NCI-H460 (cell line): ENCODE measurements around the gene STX3. TPM values are rescaled to one million over a fixed set of nuclear protein-coding genes. Genes with fewer than 3 reads are reported as not detected.
"Not testable (repeated sequence)": the region's sequence is repeated elsewhere in the genome, so short reads cannot be mapped to it uniquely, and the experiment has no call there.

ENCODE experiments used
- DNase-seq: peaks from one replicate; pipeline ENCODE4 v3.0.0-alpha.2; 2016; ENCODE audit warnings: low read depth; ENCODE audit errors: extremely low read depth
- total RNA-seq: library from RNA; depleted of rRNA; stranded (reverse); fragments of >200 nt; shearing (Covaris generic); gene quantifications from 2 replicates; pipeline ENCODE4 v1.2.3, GENCODE V29; 2014

Gene STX3
- total RNA-seq, 1 experiment from 2014 or later: 12.6 TPM

DNA sequence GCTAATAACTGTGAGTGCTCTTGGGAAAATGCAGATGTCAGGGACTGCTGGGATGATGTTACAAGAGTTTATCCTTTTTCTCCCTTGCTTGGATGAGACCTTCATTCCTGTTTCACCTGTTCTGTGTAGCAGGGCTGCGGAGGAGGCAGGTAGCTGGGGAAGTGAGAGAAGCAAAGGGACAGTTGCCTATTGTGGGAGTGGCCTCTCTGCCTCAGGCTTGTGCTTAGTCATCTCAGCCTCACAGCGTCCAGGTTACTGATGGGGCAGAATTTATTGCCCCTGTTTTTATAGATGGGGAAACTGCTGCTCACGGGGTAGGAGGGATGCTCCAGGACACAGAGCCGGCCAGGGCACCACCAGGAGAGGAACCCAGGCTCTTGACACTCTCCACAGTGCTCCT is 1.7 kb downstream of the STX3 start:
- no peak for DNase-seq

DNA sequence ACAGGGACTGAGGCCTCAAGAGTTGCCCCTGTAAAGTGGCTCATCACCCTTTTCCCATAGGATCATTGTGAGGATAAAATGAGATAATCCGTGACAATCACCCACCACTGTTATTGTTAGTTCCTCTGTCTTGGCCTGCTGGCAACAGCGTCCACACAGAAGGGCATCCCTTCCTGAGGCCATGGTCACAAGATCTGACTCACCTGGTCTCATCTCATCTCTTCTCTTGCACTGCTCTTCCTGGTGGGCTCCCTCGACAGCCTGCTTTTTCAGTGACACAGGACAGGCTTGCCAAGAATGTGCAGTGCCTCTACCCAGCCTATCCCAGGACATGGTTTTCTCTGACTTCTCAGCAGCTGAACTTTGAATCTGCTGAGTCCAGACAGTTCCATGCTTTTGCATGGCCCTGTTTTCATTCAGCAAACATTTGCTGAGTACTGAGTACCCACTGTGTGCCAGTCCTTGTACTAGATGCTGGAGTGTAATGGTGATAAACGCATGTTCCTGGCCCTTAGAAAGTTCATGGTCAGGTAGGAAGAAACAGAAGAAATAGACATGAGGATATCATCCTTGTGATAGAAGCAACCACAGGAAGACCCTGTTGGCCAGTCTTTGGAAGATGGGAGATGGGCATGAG is 3.3 kb downstream of the STX3 start:
- no peak for DNase-seq

DNA sequence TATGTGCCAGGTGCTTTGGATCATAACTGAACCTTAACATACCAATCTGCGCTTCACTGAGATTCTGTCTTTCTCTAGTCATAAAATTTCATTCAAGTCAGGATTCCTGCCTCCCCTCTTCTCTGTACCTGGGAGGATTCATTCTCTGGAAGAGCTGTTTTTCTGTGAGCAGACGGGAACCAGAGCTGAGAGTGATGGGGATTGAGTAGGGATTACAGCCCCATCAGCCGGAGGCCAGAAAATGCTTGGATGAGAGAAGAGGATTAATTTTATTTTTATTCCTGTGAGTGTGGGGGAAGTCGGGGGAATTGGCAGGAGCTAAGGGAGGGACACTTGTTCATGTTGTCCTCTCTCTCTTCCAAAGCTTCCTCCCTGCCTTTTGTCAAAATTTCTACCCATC is 4.7 kb downstream of the STX3 start:
- no peak for DNase-seq

DNA sequence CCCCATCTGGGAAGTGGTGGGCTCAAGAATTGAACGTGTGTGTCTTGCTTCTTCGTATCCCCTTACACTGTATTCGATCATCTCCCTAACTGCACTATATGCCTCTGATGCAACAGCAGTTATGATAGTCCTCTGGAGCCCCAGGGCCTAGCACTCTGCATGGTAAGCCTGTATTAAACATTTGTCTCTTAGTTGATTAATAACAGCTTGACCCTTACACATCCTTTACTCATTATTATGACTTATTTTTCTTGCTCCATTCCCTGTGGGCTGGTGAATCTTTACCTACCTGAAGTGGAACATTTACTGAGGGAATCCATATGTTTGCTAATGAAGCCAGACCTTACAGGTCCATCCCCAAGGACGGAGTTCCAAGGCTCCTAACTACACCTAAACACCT is 5.6 kb downstream of the STX3 start:
- no peak for DNase-seq

DNA sequence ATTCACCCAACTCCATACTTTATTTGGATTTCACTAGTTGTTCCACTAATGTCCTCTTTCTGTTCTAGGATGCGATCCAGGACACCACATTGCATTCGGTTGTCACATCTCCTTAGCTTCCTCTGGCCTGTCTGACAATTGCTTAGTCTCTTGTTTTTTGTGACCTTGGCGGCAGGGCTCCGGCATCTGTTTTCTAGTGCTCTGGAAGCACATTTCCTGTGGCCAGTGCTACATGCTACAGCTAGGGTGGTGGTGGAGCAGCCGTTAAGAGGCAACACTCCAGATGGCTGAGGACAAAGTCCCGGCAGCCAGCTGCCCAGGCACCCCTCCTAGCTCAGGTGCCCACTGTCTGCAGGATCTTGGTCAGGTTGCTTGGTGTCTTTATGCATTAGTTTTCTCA is 6.8 kb downstream of the STX3 start:
- DNase-seq: no peak

DNA sequence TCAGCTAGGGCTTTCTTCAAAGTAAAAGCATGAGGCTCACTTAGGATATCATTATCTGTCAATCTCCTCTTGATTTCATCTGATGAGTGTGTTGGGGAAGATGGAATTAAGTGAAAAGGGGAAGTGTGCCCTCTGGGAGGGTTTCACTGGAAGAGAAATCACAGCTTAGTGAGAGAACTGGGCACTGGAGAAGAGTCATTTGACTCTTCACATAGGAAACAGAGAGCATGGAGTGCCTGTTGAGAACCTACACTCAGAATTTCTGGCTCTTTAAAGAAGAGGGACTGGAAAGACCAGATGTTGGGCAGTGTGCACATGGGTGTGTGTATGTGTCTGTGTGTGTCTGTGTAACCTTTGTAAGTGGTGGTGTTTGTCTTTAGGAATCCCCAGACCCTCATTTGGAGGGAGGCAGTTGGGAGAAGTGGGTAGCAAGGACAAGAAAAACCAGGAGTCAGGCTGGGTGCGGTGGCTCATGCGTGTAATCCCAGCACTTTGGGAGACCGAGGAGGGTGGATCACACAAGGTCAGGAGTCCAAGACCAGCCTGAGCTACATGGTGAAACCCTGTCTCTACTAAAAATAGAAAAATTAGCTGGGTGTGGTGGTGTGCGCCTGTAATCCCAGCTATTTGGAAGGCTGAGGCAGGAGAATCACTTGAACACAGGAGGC is 10.0 kb downstream of the STX3 start:
- DNase-seq: no peak

DNA sequence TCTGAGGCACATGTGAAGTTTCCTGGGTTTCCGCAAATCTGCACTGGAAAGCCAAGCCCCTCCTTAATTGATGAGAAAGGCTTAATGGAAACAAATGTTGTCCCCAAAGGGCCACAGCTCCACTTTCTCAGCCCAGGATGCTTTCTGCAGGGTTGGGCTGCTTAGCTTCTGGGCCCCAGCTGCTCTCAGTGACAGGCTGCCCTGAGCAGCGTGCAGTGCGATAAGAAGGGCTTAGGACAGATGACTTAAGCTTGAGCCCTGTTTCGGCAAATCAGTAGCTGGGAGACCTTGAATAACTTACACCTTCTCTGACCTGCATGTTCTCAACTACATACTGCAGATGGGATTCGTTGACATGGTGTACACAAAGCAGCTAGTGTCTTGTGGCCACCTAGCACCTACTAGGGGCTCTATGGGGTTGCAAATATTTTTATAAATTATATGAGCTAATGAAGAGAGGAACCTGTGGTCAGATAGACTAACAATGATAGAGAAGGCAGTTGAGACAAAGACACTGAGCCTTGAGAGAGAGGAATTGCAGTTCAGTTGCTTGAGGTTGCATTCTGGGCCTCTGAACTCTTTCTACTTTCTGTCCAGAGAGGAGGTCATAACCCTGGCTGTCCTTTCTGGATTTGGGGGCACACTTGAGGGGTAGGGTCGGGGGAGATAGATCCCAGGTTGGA is 11.5 kb downstream of the STX3 start:
- no peak for DNase-seq

DNA sequence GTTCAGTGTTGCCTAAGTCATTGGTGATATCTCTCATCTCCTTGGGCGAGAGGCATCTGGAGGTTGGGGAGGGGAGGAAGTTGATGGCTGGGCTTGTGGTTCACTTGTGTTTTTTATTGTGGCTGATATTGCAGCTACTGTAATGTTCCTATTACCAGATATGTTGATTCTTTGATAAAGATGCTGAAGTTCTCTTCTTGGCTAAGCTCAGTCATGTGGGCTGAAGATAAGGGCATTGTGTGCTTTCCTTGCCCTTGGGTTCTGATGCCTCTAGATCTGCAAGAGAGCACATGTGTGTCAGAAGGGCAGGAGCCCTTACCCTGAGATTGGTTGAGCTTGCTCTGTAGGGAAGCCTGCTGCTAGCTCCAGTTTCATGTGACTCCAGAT is 12.0 kb downstream of the STX3 start:
- DNase-seq: no peak

DNA sequence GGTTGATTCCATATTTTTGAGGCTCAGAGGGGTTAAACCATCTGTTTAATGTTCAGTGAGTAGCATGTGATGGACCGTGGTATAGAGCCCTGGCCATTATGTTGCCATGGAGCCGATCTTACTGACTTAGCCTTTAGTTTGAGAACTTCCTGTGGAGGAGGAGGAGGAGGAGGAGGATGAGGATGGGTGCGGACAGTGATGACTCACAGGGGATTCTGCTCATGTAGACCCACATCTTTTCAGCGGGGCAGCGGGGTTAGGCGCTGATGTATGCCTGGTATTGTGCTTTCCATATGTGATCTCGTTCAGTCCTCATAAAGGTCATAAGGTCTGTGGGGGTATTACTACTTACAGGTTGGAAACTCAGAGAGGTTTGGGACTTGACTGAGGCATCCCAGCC is 13.9 kb downstream of the STX3 start:
- no peak for DNase-seq

DNA sequence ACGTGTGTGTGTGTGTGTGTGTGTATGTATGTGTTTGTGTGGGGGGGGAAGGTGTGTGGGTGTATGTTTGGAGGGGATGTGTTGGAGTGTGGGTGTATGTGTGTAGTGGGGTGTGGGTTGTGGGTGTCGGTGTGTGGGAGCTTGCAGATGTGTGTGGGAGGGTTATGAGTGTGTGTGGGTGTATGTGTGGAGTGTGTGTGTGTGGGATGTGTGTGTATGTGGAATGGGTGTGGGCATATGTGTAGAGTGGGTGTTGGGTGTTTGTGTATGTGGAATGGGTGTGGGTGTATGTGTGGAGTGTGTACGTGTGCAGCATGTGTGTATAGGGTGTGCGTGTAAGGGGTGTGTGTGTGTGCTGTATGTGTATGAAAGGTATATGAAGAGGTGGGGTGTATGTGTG is 14.7 kb downstream of the STX3 start:
- no peak for DNase-seq

DNA sequence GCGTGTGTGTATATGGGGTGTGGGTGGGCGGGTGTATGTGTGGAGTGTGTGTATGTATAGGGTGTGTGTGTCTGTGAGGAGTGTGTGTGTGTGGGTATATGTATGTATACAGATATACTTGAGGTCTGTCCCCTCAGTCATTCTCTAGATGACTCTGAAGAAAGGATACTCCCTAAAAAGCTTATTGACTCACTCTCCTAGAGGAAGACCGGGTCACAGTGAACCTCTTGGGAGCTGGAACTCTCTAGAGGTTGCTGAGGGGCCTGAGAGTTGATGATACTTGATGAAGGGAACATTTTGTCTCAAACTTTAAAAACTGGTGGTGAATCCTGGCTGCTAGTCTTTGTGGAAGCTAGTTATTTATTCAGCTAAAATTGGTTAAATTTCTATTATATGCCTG is 15.1 kb downstream of the STX3 start:
- DNase-seq: no peak

DNA sequence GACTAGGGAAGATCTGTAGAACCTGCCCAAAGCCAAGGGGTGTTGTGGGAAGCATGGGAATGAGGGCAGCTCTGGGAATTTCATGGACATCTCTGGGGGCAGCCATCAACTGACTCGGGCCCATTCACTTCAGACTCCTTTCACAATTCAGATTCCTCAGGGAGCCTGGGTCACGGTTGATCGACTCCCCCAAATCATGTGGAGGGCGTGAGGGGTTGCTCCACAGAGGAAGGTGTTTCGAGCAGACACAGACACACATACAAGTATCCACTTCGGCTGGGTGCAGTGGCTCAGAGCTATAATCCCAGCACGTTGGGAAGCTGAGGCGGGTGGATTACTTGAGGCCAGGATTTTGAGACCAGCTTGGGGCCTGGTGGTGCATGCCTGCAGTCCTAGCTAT is 15.7 kb downstream of the STX3 start:
- no peak for DNase-seq

DNA sequence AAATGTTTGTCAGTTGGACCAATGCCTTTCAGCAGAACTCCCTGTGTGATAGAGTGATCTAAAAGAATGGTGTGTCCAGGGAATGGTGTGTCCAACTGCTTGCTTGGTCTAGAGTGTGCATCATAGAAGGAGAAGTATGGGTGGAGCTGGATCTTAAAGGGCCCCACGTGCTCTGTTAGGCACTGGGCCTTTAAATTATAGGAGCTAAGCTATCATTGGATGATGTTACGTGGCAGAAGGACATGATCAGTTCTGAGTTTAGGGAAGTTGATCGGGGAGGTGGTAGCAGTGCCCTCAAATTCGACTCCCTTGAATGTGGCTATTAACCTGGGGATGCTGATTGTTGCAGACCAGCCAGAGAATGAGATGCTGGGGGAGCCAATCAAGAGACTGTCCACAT is 16.4 kb downstream of the STX3 start:
- DNase-seq: no peak

DNA sequence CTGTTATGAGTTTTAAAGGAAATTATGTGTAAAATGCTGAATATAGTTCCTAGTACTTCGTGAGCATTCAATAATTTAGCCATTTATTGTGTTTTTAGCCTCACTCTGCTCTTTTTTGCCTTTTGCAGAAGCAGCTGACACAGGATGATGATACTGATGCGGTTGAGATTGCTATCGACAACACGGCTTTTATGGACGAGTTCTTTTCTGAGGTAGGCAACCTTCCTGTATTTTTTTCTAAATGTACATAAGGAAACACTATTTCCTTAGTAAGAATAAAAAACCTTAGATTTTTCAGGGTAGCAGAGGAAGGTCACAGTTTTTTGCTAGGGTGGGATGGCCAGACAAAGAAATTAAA is 17.9 kb downstream of the STX3 start:
- no peak for DNase-seq

DNA sequence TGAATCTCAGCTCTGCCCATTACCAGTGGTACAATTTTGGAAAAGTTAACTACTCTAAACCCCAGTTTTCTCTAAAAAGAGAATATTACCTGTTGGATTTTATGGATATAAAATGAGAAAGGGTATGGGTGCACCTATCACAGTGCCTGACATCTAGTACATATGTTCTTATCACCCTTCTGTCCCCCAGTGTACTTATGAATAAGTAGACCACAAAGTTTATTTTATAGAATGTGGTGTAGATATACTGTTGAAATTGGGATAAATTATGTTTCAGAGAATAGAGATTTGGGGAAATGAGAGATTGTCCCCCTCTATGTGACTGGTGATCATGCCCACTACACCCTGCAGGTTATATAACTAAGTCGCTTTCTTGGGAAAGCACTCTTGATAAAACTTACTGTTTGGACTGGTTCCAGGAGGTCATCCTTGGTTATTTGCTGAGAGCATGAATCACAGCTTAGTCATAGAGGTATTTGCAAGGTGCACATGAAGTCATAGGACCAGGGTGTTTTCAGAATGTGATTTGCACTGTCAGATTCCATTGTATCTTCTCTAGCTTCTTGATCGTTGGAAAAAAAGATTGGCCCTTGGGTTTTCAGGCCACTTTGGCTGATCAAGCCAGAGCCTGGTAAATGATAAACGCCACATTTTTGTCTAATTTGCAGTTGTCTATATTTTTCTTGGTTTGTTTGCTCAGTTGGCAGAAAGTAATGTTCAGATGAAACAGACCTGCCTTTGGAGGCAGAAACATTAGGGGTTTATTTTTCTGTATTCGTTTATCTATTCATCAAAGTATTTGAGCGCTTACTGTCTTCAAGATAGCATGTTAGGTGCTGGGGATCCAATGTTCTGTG is 21.3 kb downstream of the STX3 start:
- DNase-seq: no peak

DNA sequence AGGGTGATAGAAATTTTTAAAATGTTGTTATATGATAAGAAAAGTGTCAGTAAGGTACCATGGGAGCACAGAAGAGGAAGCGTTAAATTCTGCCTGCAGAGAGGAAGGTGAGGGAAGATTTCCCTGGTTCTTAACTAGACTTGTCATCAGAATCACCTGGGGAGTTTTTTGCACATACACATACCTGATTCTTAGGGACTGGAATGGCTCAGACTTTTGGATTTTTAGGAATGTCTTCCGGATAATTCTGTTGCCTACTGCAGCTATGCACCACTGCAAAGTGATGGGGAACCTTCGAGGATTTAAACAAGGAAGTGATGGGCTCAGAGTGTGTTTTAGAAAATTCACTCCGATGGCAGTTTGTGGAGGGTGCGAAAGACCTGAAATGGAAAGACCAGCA is 21.9 kb downstream of the STX3 start:
- DNase-seq: no peak

DNA sequence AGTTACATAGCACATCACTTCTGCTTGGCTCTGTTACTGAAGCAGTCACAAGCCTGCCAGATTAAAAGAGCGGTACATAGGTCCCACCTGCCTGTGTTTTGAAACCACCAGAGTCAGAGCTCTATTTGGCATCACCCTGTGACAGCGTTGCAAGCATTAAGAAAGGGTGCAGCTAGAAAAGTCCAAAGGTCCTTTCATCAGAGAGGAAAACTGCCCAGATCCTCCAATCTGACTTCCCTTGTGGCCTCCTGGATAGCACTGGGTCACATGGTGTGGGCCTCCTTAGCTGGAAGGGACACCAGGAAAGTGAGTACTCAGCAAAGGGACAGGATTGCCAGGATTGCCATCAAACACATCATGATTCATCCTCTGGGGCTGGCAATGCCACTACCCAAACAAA is 22.9 kb downstream of the STX3 start:
- no peak for DNase-seq

DNA sequence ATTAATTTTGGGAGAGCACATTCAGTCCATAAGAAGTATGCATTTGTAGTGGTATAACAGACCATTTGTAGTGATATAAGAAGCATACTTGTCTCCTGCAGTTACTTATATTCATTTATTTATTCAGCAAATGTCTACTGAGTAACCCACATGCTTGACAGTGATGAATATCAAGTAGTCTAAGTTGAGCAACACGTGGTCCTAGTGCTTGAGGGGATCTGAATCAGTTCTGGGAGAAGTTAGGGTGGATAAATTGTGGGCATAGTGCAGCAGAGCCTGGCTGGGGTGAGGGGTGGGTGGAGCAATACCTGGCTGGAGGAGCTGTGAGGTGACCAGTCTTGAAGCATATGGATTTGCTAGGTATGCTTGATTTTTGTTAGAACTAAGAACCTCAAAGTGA is 24.3 kb downstream of the STX3 start:
- no peak for DNase-seq

DNA sequence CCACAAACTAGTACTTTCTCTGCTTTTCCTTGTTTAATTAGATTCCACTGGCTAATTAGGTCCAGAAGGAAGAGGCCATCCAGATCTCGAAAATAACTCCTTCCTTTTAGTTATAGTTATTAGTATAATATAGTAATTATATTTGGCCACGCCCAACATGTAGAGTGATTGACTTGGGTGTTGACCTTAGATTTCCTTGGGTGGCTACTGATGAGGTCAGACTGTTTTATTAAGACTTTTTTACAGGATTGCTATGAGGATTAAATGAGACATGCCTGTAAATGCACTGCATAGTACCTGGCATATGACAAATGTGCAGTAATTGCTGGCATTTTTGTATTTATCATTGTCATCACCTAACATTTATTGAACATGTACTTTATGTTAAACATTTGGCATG is 26.9 kb downstream of the STX3 start:
- DNase-seq: no peak

DNA sequence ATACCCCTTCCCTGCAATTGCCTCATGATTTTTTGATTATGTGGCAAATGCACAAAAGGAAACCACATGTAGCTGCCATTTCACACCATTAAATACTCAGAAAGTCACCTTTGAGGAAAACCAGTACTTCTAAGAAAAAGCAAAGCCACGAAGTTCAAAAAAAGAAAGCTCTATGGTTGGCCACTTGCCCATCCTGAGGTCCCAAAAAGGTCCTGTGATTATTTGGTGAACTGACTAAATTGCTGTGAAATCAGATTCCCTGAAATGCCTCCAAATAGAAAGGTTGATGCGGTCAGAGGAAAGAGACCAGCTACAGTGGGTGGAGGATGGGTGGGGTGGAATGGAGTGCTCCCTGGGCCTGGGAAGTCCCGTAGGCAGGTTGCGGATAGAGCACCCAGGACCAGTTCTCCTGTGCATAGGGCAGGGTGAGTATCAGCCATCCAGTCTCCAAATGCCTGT is 28.5 kb downstream of the STX3 start:
- no peak for DNase-seq

DNA sequence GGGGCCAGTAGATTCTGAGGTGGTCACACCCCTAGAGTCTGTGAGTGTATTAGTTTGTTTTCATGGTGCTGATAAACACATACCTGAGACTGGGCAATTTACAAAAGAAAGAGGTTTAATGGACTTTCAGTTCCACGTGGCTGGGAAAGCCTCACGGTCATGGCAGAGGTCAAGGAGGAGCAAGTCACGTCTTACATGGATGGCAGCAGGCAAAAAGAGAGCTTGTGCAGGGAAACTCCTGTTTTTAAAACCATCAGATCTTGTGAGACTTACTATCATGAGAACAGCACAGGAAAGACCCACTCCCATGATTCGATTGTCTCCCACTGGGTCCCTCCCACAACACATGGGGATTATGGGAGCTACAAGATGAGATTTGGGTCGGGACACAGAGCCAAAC is 29.3 kb downstream of the STX3 start:
- not testable (repeated sequence) for DNase-seq
